Amniotic epithelial cell (primary cell): ENCODE data around the gene PDE7B.
"Not testable (repeated sequence)": the region's sequence is repeated elsewhere in the genome, so short reads cannot be mapped to it uniquely, and the experiment has no call there.

Source experiments
- DNase-seq: peaks from one replicate; pipeline ENCODE4 v3.0.0-alpha.2; 2010; ENCODE audit warnings: low read depth

Gene PDE7B

GRCh38 chr6:135850882-135851281 lies 619 bp upstream of the PDE7B start:
- DNase-seq, result no peak

GRCh38 chr6:135852746-135853145 lies 1.2 kb downstream of the PDE7B start:
- DNase-seq, result no peak

- DNase-seq, result peak; percentile 66
Measured at GRCh38 chr6:135853227-135853626, 1.7 kb downstream of the PDE7B start.

GRCh38 chr6:135853986-135854385 lies 2.5 kb downstream of the PDE7B start:
- peak; percentile 47 for DNase-seq

- DNase-seq, result no peak
Measured at GRCh38 chr6:135854799-135855198, 3.3 kb downstream of the PDE7B start.

GRCh38 chr6:135858931-135859330 lies 7.4 kb downstream of the PDE7B start:
- DNase-seq, result no peak

GRCh38 chr6:135860361-135860760 lies 8.9 kb downstream of the PDE7B start:
- no peak for DNase-seq

- DNase-seq, result no peak
Measured at GRCh38 chr6:135861189-135861588, 9.7 kb downstream of the PDE7B start.

- not testable (repeated sequence) for DNase-seq
Measured at GRCh38 chr6:135864929-135865328, 13.4 kb downstream of the PDE7B start.

- no peak for DNase-seq
Measured at GRCh38 chr6:135866445-135867123, 15.1 kb downstream of the PDE7B start.

- DNase-seq, result peak; percentile 70
Measured at GRCh38 chr6:135867332-135867731, 15.8 kb downstream of the PDE7B start.

GRCh38 chr6:135869857-135870256 lies 18.4 kb downstream of the PDE7B start:
- no peak for DNase-seq

- DNase-seq, result peak; percentile 68
Measured at GRCh38 chr6:135870722-135871121, 19.2 kb downstream of the PDE7B start.

- peak; percentile 85 for DNase-seq
Measured at GRCh38 chr6:135871296-135871695, 19.8 kb downstream of the PDE7B start.

- DNase-seq, result peak; percentile 77
Measured at GRCh38 chr6:135871878-135872277, 20.4 kb downstream of the PDE7B start.

GRCh38 chr6:135875446-135875845 lies 23.9 kb downstream of the PDE7B start:
- DNase-seq, result peak; percentile 85

GRCh38 chr6:135876058-135876457 lies 24.6 kb downstream of the PDE7B start:
- DNase-seq, result no peak

GRCh38 chr6:135877666-135878065 lies 26.2 kb downstream of the PDE7B start:
- no peak for DNase-seq

- DNase-seq, result peak; percentile 93
Measured at GRCh38 chr6:135880066-135880972, 28.8 kb downstream of the PDE7B start.

- DNase-seq, result no peak
Measured at GRCh38 chr6:135883045-135883444, 31.5 kb downstream of the PDE7B start.

- DNase-seq, result no peak
Measured at GRCh38 chr6:135883536-135883935, 32.0 kb downstream of the PDE7B start.

GRCh38 chr6:135884136-135884535 lies 32.6 kb downstream of the PDE7B start:
- DNase-seq, result peak; percentile 55

- no peak for DNase-seq
Measured at GRCh38 chr6:135887069-135887468, 35.6 kb downstream of the PDE7B start.
